CD4-positive, alpha-beta memory T cell (primary cell): ENCODE data around the gene IGF2BP3. TPM values are rescaled to one million over a fixed set of nuclear protein-coding genes. Genes with fewer than 3 reads are reported as not detected.

Experiments used
- CTCF ChIA-PET: fragments of 350-600 bp; sonication (Branson Sonifier 250); formaldehyde crosslinking; loops from one replicate; lab custom pipeline; 2021; ENCODE audit warnings: inconsistent platforms; ENCODE audit not compliant: partially characterized antibody; lab: Charles Lee
- POLR2A ChIA-PET: fragments of 350-600 bp; sonication (Branson Sonifier 250); formaldehyde crosslinking; loops from one replicate; lab custom pipeline; 2021; ENCODE audit not compliant: partially characterized antibody; lab: Charles Lee
- DNase-seq, 5 donors: peaks; one replicate each; pipeline versions ENCODE4 v3.0.0 to v3.0.0-alpha.2; 2020 to 2022; ENCODE audit warnings: mixed read lengths in 1 of 5
- H3K27ac ChIP-seq: one replicate; pipeline ENCODE4 v1.7.0; 2013; ENCODE audit warnings: low read depth, low read length
- H3K27me3 ChIP-seq: 2 replicates; pipeline ENCODE4 v1.7.0; 2013; ENCODE audit warnings: mild to moderate bottlenecking, low read length, moderate library complexity; ENCODE audit not compliant: insufficient read depth
- H3K36me3 ChIP-seq: 2 replicates; pipeline ENCODE4 v1.7.0; 2013; ENCODE audit warnings: mild to moderate bottlenecking, low read length, moderate library complexity; ENCODE audit not compliant: insufficient read depth
- H3K4me1 ChIP-seq: 2 replicates; pipeline ENCODE4 v1.7.0; 2013; ENCODE audit warnings: mild to moderate bottlenecking, low read length, moderate library complexity; ENCODE audit not compliant: insufficient read depth
- H3K4me3 ChIP-seq, 2 donors: one replicate each; pipeline ENCODE4 v1.7.0; 2013; ENCODE audit warnings: low read length in 2 of 2, mild to moderate bottlenecking in 1 of 2
- H3K9me3 ChIP-seq, 2 donors: one replicate each; pipeline ENCODE4 v1.7.0; 2013; ENCODE audit warnings: low read length in 2 of 2, control low read depth in 1 of 2; ENCODE audit not compliant: control insufficient read depth in 1 of 2
- H3K27ac Mint-ChIP-seq, 7 donors: one replicate each; pipeline ENCODE4 v1.8.0; 2020 to 2021; ENCODE audit warnings: mixed read lengths in 7 of 7, mild to moderate bottlenecking in 6 of 7, inconsistent platforms in 3 of 7, moderate library complexity in 3 of 7
- H3K27me3 Mint-ChIP-seq, 2 donors: one replicate each; pipeline ENCODE4 v1.8.0; 2020 to 2021; ENCODE audit warnings: mixed read lengths in 2 of 2
- H3K36me3 Mint-ChIP-seq, 2 donors: one replicate each; pipeline ENCODE4 v1.8.0; 2020 to 2021; ENCODE audit warnings: mixed read lengths in 2 of 2, inconsistent platforms in 1 of 2, mild to moderate bottlenecking in 1 of 2
- H3K4me1 Mint-ChIP-seq, 4 donors: one replicate each; pipeline ENCODE4 v1.8.0; 2020 to 2021; ENCODE audit warnings: mixed read lengths in 4 of 4, mild to moderate bottlenecking in 1 of 4
- H3K4me3 Mint-ChIP-seq, 8 donors: one replicate each; pipeline ENCODE4 v1.8.0; 2020 to 2021; ENCODE audit warnings: mixed read lengths in 8 of 8, mild to moderate bottlenecking in 7 of 8, moderate library complexity in 6 of 8, inconsistent platforms in 3 of 8
- H3K9me3 Mint-ChIP-seq, 8 donors: one replicate each; pipeline ENCODE4 v1.8.0; 2020 to 2021; ENCODE audit warnings: mixed read lengths in 8 of 8, mild to moderate bottlenecking in 5 of 8, inconsistent platforms in 3 of 8, moderate library complexity in 1 of 8
- intact Hi-C: fragments of 100-400 bp; cut with micrococcal nuclease; formaldehyde crosslinking; loops from one replicate; pipeline ENCODE4 v1.15.1; 2023
- polyA plus RNA-seq, 2 donors: library from polyadenylated mRNA; unstranded; fragments of 300-500 nt; fragmentation: Illumina TruSeq; gene quantifications; one replicate each; pipeline ENCODE4 v1.2.3, GENCODE V29; 2021
- total RNA-seq, 2 experiments: library from RNA; stranded (reverse); gene quantifications; one replicate each; pipeline ENCODE4 v1.2.3, GENCODE V29; 2021

The IGF2BP3 gene
- total and polyA plus RNA-seq, 4 experiments from 2014 or later, result not detected

DNA sequence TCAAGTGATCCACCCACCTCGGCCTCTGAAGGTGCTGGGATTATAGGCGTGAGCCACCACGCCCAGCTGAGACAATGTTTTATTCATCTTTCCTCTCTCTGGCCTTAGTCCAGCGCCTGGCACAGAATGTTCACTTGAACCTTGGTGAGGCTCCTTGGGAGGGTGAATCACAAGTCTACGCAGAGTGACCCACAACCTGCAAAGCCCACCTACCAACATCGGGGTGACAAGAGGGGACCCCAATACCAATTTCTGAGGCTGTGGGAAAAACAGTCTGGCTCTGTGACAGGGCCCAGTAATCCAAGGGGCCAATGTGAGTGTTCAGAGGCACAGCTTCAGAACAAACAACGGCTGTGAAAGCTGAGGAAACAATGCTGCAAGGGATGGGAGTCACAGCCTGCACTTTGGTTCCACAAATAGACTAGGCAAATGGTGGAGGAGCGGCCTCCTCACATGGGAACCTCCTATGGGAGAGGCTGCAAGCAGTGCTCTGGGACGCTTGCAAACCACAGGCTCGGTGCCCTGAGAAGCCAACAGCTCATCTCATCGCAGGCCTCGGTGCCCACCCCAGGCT, 176.7 kb downstream of the IGF2BP3 start:
- H3K9me3 ChIP-seq, result no peaks in the 10 kb centered on the region
- Mint-ChIP-seq H3K9me3 (peaks cover 0 to 5% (median 0%) of the 10 kb centered on the region in 8 donors), H3K27ac (no peak overlapping the region), H3K27me3 (peaks cover 0 to 3% of the 10 kb centered on the region in 2 donors), H3K4me1 (peaks cover 2 to 13% (median 6%) of the 10 kb centered on the region in 4 donors), H3K4me3 (no peak overlapping the region), H3K36me3 (peaks cover 0 to 2% of the 10 kb centered on the region in 2 donors)
- ChIA-PET POLR2A (interaction anchor here (1.5 kb wide), 1 partner anchor 188 kb away, joined by 4 read pairs; the partner anchor contains the start of gene KLHL7), CTCF (interaction anchor here (1.2 to 2.6 kb wide), 2 partner anchors 16 to 21 kb away, joined by 4 to 13 read pairs; no protein-coding TSS in a partner anchor)
- no peak overlapping the region for H3K27ac ChIP-seq
- no peak overlapping the region for H3K4me3 ChIP-seq
- no peaks in the 10 kb centered on the region for H3K36me3 ChIP-seq
- H3K4me1 ChIP-seq, result peaks cover 7% of the 10 kb centered on the region
- intact Hi-C loops, result loop anchor here (10.0 kb wide), 1 partner anchor 469 kb away; the partner anchor contains the start of gene TOMM7
- no peak for DNase-seq
- H3K27me3 ChIP-seq, result no peaks in the 10 kb centered on the region

GRCh38 chr7:23292623-23293022, 177.7 kb downstream of the IGF2BP3 start:
- Histone ChIP-seq H3K9me3 (no peaks in the 10 kb centered on the region), H3K4me3 (no peak overlapping the region), H3K4me1 (peaks cover 7% of the 10 kb centered on the region), H3K27me3 (no peaks in the 10 kb centered on the region), H3K27ac (no peak overlapping the region), H3K36me3 (no peaks in the 10 kb centered on the region)
- intact Hi-C loops, result loop anchor here (10.0 kb wide), 1 partner anchor 468 kb away; the partner anchor contains the start of gene TOMM7
- ChIA-PET CTCF (interaction anchor here (0.7 to 1.5 kb wide), 2 partner anchors 10 to 21 kb away, joined by 3 to 7 read pairs; no protein-coding TSS in a partner anchor), POLR2A (interaction anchor here (1.5 kb wide), 1 partner anchor 187 kb away, joined by 4 read pairs; the partner anchor contains the start of gene KLHL7)
- peak overlapping the region in 1 of 7 donors; percentile 4 for H3K27ac Mint-ChIP-seq
- peaks cover 0 to 12% (median 3%) of the 10 kb centered on the region in 4 donors for H3K4me1 Mint-ChIP-seq
- no peaks in the 10 kb centered on the region for H3K36me3 Mint-ChIP-seq
- no peak for DNase-seq
- peaks cover 0 to under 1% (median 0%) of the 10 kb centered on the region in 8 donors for H3K9me3 Mint-ChIP-seq
- peaks cover 0 to 3% of the 10 kb centered on the region in 2 donors for H3K27me3 Mint-ChIP-seq
- no peak overlapping the region for H3K4me3 Mint-ChIP-seq

- intact Hi-C loops, result loop anchor here (10.0 kb wide), 1 partner anchor 467 kb away; the partner anchor contains the start of gene TOMM7
- Histone ChIP-seq H3K9me3 (no peaks in the 10 kb centered on the region), H3K36me3 (no peaks in the 10 kb centered on the region), H3K4me3 (no peak overlapping the region), H3K27me3 (no peaks in the 10 kb centered on the region), H3K4me1 (peaks cover 7% of the 10 kb centered on the region), H3K27ac (no peak overlapping the region)
- no peaks in the 10 kb centered on the region for H3K36me3 Mint-ChIP-seq
- H3K4me1 Mint-ChIP-seq, result peaks cover 0 to 14% (median 4%) of the 10 kb centered on the region in 4 donors
- H3K27me3 Mint-ChIP-seq, result peaks cover 0 to 3% of the 10 kb centered on the region in 2 donors
- CTCF ChIA-PET, result interaction anchor here (0.7 to 1.5 kb wide), 3 partner anchors 10 to 20 kb away, joined by 3 to 7 read pairs (median 3); no protein-coding TSS in a partner anchor
- POLR2A ChIA-PET, result interaction anchor here (1.5 kb wide), 1 partner anchor 186 kb away, joined by 4 read pairs; the partner anchor contains the start of gene KLHL7
- H3K27ac Mint-ChIP-seq, result peak overlapping the region in 1 of 7 donors; percentile 4
- H3K9me3 Mint-ChIP-seq, result no peaks in the 10 kb centered on the region
- H3K4me3 Mint-ChIP-seq, result no peak overlapping the region
- DNase-seq, result no peak
Observed at GRCh38 chr7:23291957-23292560, 178.2 kb downstream of the IGF2BP3 start.

GRCh38 chr7:23290993-23291392, 179.3 kb downstream of the IGF2BP3 start:
- Histone ChIP-seq H3K27me3 (no peaks in the 10 kb centered on the region), H3K4me1 (peaks cover 7% of the 10 kb centered on the region), H3K27ac (no peak overlapping the region), H3K36me3 (no peaks in the 10 kb centered on the region), H3K9me3 (no peaks in the 10 kb centered on the region), H3K4me3 (no peak overlapping the region)
- POLR2A ChIA-PET, result no interaction called here
- H3K36me3 Mint-ChIP-seq, result no peaks in the 10 kb centered on the region
- H3K4me1 Mint-ChIP-seq, result peaks cover 0 to 14% (median 4%) of the 10 kb centered on the region in 4 donors
- H3K9me3 Mint-ChIP-seq, result no peaks in the 10 kb centered on the region
- DNase-seq, result no peak
- intact Hi-C loops, result loop anchor here (10.0 kb wide), 1 partner anchor 466 kb away; the partner anchor contains the start of gene TOMM7
- H3K27ac Mint-ChIP-seq, result peak overlapping the region in 1 of 7 donors; percentile 35
- CTCF ChIA-PET, result interaction anchor here (0.9 to 1.0 kb wide), 2 partner anchors 15 to 19 kb away, joined by 3 to 4 read pairs; no protein-coding TSS in a partner anchor
- no peak overlapping the region for H3K4me3 Mint-ChIP-seq
- H3K27me3 Mint-ChIP-seq, result peaks cover 0 to under 1% of the 10 kb centered on the region in 2 donors

GRCh38 chr7:23287612-23288011, 182.7 kb downstream of the IGF2BP3 start:
- H3K4me3 Mint-ChIP-seq, result peak overlapping the region in 2 of 8 donors; percentile 20 to 26
- H3K9me3 Mint-ChIP-seq, result no peaks in the 10 kb centered on the region
- intact Hi-C loops, result no loop called here
- peak overlapping the region in 1 of 7 donors; percentile 35 for H3K27ac Mint-ChIP-seq
- H3K27me3 Mint-ChIP-seq, result no peaks in the 10 kb centered on the region
- no peaks in the 10 kb centered on the region for H3K36me3 Mint-ChIP-seq
- H3K27ac ChIP-seq, result no peak overlapping the region
- no peaks in the 10 kb centered on the region for H3K27me3 ChIP-seq
- H3K4me1 ChIP-seq, result peaks cover 7% of the 10 kb centered on the region
- H3K4me1 Mint-ChIP-seq, result peaks cover 0 to 14% (median 4%) of the 10 kb centered on the region in 4 donors
- H3K9me3 ChIP-seq, result no peaks in the 10 kb centered on the region
- no peak for DNase-seq
- ChIA-PET CTCF (interaction anchor here (18.0 kb wide), 1 partner anchor 22 kb away, joined by 273 read pairs; no protein-coding TSS in a partner anchor), POLR2A (no interaction called here)
- H3K4me3 ChIP-seq, result no peak overlapping the region
- no peaks in the 10 kb centered on the region for H3K36me3 ChIP-seq

DNA sequence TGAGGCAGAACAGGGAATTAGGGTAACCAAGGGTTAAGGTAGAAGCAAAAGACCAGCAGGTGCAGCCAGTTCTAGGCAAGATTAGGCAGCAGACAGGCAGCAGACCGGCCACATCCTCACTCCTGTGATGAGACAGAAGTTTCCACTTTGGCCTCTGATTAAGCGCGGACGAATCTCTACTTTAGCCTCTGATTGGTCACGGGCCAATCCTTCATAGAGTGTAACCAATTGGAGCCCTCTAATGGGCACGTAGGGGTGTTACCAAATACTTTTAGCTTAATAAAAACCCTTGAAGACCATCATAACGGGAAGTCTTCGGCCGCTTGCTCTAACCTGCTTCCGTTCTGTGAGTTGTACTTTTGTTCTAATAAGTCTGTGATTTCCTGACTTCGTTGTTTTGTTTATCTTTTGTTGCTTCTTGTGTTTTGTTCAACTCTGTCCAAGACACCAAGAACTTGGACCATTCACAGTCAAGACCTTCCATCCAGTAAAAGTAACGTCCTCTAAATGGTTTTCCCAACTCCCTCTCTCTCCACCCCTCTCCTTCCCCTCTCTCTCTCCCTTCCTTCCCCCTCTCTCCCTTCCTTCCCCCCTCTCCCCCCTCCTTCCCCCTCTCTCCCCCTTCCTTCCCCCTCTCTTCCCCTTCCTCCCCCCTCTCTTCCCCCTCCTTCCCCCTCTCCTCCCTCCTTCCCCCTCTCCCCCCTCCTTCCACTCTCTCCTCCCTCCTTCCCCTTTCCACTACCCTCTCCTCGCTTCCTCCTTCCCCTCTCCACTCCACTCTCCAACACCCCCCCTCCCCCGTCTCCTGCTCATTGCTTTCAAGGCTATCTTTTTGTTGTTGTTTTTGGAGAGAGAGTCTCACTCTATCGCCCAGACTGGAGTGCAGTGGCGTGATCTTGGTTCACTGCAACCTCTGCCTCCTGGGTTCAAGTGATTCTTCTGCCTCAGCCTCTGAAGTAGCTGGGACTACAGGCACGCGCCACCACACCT, 184.3 kb downstream of the IGF2BP3 start:
- no peak overlapping the region for H3K27ac Mint-ChIP-seq

More for the DNA sequence above, 184.3 kb downstream of the IGF2BP3 start:
- peak overlapping the region in 1 of 8 donors; percentile 36 for H3K4me3 Mint-ChIP-seq
- H3K36me3 Mint-ChIP-seq, result no peaks in the 10 kb centered on the region
- H3K9me3 Mint-ChIP-seq, result no peaks in the 10 kb centered on the region
- no peak for DNase-seq
- Histone ChIP-seq H3K36me3 (no peaks in the 10 kb centered on the region), H3K27ac (no peak overlapping the region), H3K4me1 (peaks cover 7% of the 10 kb centered on the region), H3K9me3 (no peaks in the 10 kb centered on the region), H3K27me3 (no peaks in the 10 kb centered on the region), H3K4me3 (no peak overlapping the region)
- intact Hi-C loops, result no loop called here
- CTCF ChIA-PET, result interaction anchor here (18.0 kb wide), 1 partner anchor 21 kb away, joined by 273 read pairs; no protein-coding TSS in a partner anchor
- POLR2A ChIA-PET, result no interaction called here
- H3K27me3 Mint-ChIP-seq, result no peaks in the 10 kb centered on the region
- H3K4me1 Mint-ChIP-seq, result peaks cover 0 to 13% (median 4%) of the 10 kb centered on the region in 4 donors
